IMR-90 (cell line): ENCODE data around the gene CCDC28B. TPM values are rescaled to one million over a fixed set of nuclear protein-coding genes. Genes with fewer than 3 reads are reported as not detected.
A peak's percentile ranks its signal among the peaks of the same experiment; 100 is the strongest.

Source experiments
- ATAC-seq: fragments of 200-7000 bp; cut with Tn5 transposase; 2 replicates; pipeline ENCODE4 v1.9.1; 2020; ENCODE audit warnings: low read depth, mild to moderate bottlenecking, moderate library complexity
- Bru-seq: library from RNA; stranded (reverse); fragments of 400-500 nt; gene quantifications from one replicate; lab custom pipeline; 2021; lab: Mats Ljungman, UMichigan
- BruChase-seq, 2 experiments: library from RNA; stranded (reverse); fragments of 400-500 nt; gene quantifications; one replicate each; lab custom pipeline; 2021; lab: Mats Ljungman, UMichigan
- BruUV-seq: library from RNA; stranded (reverse); fragments of 400-500 nt; replicated peaks from 2 replicates; lab custom pipeline; 2021; lab: Mats Ljungman, UMichigan
- CTCF ChIA-PET: fragments of 300-600 bp; formaldehyde crosslinking; extraction: SDS; loops from one replicate; lab custom pipeline; 2021; ENCODE audit warnings: antibody characterized with exemption; lab: Yijun Ruan, JAX
- POLR2A ChIA-PET: fragments of 300-600 bp; sonication (Branson Sonifier 250); formaldehyde crosslinking; loops from one replicate; lab custom pipeline; 2022; ENCODE audit warnings: antibody characterized with exemption; ENCODE audit not compliant: unreplicated experiment; lab: Charles Lee
- DNase-seq: peaks from one replicate; pipeline ENCODE4 v3.0.0; 2013
- H2AFZ ChIP-seq: replicated peaks from 2 replicates; pipeline ENCODE3; 2013; ENCODE audit warnings: low read length, mild to moderate bottlenecking; ENCODE audit not compliant: poor library complexity
- H2AK5ac ChIP-seq: 2 replicates; pipeline ENCODE4 v1.6.1; 2013; ENCODE audit warnings: low read depth, low read length, inconsistent platforms
- H2AK9ac ChIP-seq: replicated peaks from 2 replicates; pipeline ENCODE3; 2013; ENCODE audit warnings: mild to moderate bottlenecking, low read depth, low read length, moderate library complexity; ENCODE audit not compliant: poor library complexity
- H2BK120ac ChIP-seq: 2 replicates; pipeline ENCODE4 v1.6.1; 2013; ENCODE audit warnings: low read depth, low read length, inconsistent platforms
- H2BK15ac ChIP-seq: 3 replicates; pipeline ENCODE4 v1.6.1; 2013; ENCODE audit warnings: low read depth, low read length, inconsistent platforms
- H2BK20ac ChIP-seq: 2 replicates; pipeline ENCODE4 v1.6.1; 2013; ENCODE audit warnings: low read depth, mild to moderate bottlenecking, inconsistent platforms, low read length, moderate library complexity
- H2BK5ac ChIP-seq: 2 replicates; pipeline ENCODE4 v1.6.1; 2013; ENCODE audit warnings: mild to moderate bottlenecking, low read depth, low read length, inconsistent platforms; ENCODE audit not compliant: poor library complexity, severe bottlenecking
- H3K14ac ChIP-seq: replicated peaks from 2 replicates; pipeline ENCODE4 v1.6.1; 2013; ENCODE audit warnings: low read depth, low read length, inconsistent platforms
- H3K18ac ChIP-seq: 2 replicates; pipeline ENCODE4 v1.6.1; 2013; ENCODE audit warnings: low read depth, low read length, control low read depth
- H3K23ac ChIP-seq: 2 replicates; pipeline ENCODE4 v1.6.1; 2013; ENCODE audit warnings: low read depth, low read length, inconsistent platforms
- H3K27ac ChIP-seq: 2 replicates; pipeline ENCODE4 v1.5.1; 2013; ENCODE audit warnings: mild to moderate bottlenecking, control low read depth, low read length; ENCODE audit not compliant: insufficient read depth
- H3K27me3 ChIP-seq: 2 replicates; pipeline ENCODE4 v1.6.1; 2013; ENCODE audit warnings: low read length; ENCODE audit not compliant: control insufficient read depth, insufficient read depth
- H3K36me3 ChIP-seq: 2 replicates; pipeline ENCODE4 v1.6.1; 2013; ENCODE audit warnings: low read length, mixed read lengths; ENCODE audit not compliant: control insufficient read depth, insufficient read depth
- H3K4ac ChIP-seq: 2 replicates; pipeline ENCODE4 v1.6.1; 2013; ENCODE audit warnings: low read depth, low read length, inconsistent platforms
- H3K4me1 ChIP-seq: 2 replicates; pipeline ENCODE4 v1.6.1; 2013; ENCODE audit warnings: low read length, mixed read lengths; ENCODE audit not compliant: control insufficient read depth, insufficient read depth
- H3K4me2 ChIP-seq: 2 replicates; pipeline ENCODE4 v1.6.1; 2013; ENCODE audit warnings: low read depth, mild to moderate bottlenecking, control low read depth, low read length, moderate library complexity
- H3K4me3 ChIP-seq: 2 replicates; pipeline ENCODE4 v1.5.1; 2013; ENCODE audit warnings: low read depth, mild to moderate bottlenecking, control low read depth, low read length, moderate library complexity; ENCODE audit not compliant: insufficient read depth
- H3K56ac ChIP-seq: 2 replicates; pipeline ENCODE4 v1.6.1; 2013; ENCODE audit warnings: low read length, inconsistent platforms; ENCODE audit not compliant: insufficient read depth; ENCODE audit errors: extremely low read depth
- H3K79me1 ChIP-seq, 2 experiments: 2 replicates each; pipeline ENCODE4 v1.6.1; 2013; ENCODE audit warnings: low read length in 2 of 2, inconsistent platforms in 1 of 2, low read depth in 1 of 2
- H3K9ac ChIP-seq: 2 replicates; pipeline ENCODE4 v1.6.1; 2013; ENCODE audit warnings: low read depth, low read length, control low read depth
- H3K9me1 ChIP-seq: 2 replicates; pipeline ENCODE4 v1.6.1; 2013; ENCODE audit warnings: low read length, inconsistent platforms; ENCODE audit not compliant: insufficient read depth
- H3K9me3 ChIP-seq: 2 replicates; pipeline ENCODE4 v1.6.1; 2013; ENCODE audit warnings: low read length; ENCODE audit not compliant: control insufficient read depth, insufficient read depth
- H4K20me1 ChIP-seq: 2 replicates; pipeline ENCODE4 v1.6.1; 2013; ENCODE audit warnings: low read length, inconsistent platforms; ENCODE audit not compliant: insufficient read depth
- H4K5ac ChIP-seq: 2 replicates; pipeline ENCODE4 v1.6.1; 2013; ENCODE audit warnings: mild to moderate bottlenecking, low read depth, low read length, control low read depth
- H4K8ac ChIP-seq, 2 experiments: 2 replicates each; pipeline ENCODE4 v1.6.1; 2013; ENCODE audit warnings: low read depth in 2 of 2, low read length in 2 of 2, control low read depth in 1 of 2, inconsistent platforms in 1 of 2
- H4K91ac ChIP-seq: 2 replicates; pipeline ENCODE4 v1.6.1; 2013; ENCODE audit warnings: low read depth, low read length, inconsistent platforms; ENCODE audit not compliant: insufficient read depth
- BHLHE40 ChIP-seq: fragments of 150-350 bp; IDR thresholded peaks from 2 replicates; pipeline ENCODE4 v1.6.1; 2016; ENCODE audit warnings: mild to moderate bottlenecking, low read depth, low read length
- CEBPB ChIP-seq: IDR thresholded peaks from 2 replicates; pipeline ENCODE4 v1.6.1; 2012; ENCODE audit warnings: low read depth, low read length, improper control_type of control experiment
- CHD1 ChIP-seq: IDR thresholded peaks from 2 replicates; pipeline ENCODE4 v1.6.1; 2012; ENCODE audit warnings: low read depth, low read length, improper control_type of control experiment
- FOS ChIP-seq: fragments of 150-350 bp; IDR thresholded peaks from 2 replicates; pipeline ENCODE4 v1.6.1; 2016; ENCODE audit warnings: low read depth, low read length
- MAFK ChIP-seq: IDR thresholded peaks from 2 replicates; pipeline ENCODE4 v1.6.1; 2012; ENCODE audit warnings: low read depth, low read length, improper control_type of control experiment
- MAZ ChIP-seq: IDR thresholded peaks from 2 replicates; pipeline ENCODE4 v1.6.1; 2012; ENCODE audit warnings: low read depth, mild to moderate bottlenecking, low read length, improper control_type of control experiment, moderate library complexity, borderline replicate concordance
- RAD21 ChIP-seq: IDR thresholded peaks from 2 replicates; pipeline ENCODE4 v1.6.1; 2012; ENCODE audit warnings: low read length, improper control_type of control experiment
- RCOR1 ChIP-seq: IDR thresholded peaks from 2 replicates; pipeline ENCODE4 v1.6.1; 2012; ENCODE audit warnings: mild to moderate bottlenecking, low read length, improper control_type of control experiment; ENCODE audit not compliant: insufficient replicate concordance
- RFX5 ChIP-seq: IDR thresholded peaks from 2 replicates; pipeline ENCODE4 v1.8.0; 2012; ENCODE audit warnings: low read depth, mild to moderate bottlenecking, low read length, moderate library complexity
- WGBS, 2 experiments: methylation state at CpG; one replicate each; pipeline versions ENCODE4 v1.1.5 to v1.1.7; 2013; ENCODE audit warnings: missing lambda C conversion rate in 2 of 2; ENCODE audit not compliant: insufficient read length in 1 of 2; ENCODE audit errors: extremely low coverage in 2 of 2; 5-methylcytosine and 5-hydroxymethylcytosine counted together
- dilution Hi-C: fragments of 300-500 bp; cut with HindIII; formaldehyde crosslinking; loops from one replicate; pipeline ENCODE4 v1.14.3; 2018; ENCODE audit warnings: low sequenced_read_pairs; ENCODE audit not compliant: unreplicated experiment
- in situ Hi-C: fragments of 300-500 bp; cut with MboI; formaldehyde crosslinking; loops from 3 replicates; pipeline ENCODE4 v1.14.3; 2019; ENCODE audit warnings: low sequenced_read_pairs, inconsistent platforms, mixed read lengths
- intact Hi-C: fragments of 100-400 bp; cut with micrococcal nuclease; formaldehyde crosslinking; loops from 2 replicates; pipeline ENCODE4 v1.10.0; 2022
- long read RNA-seq: library from polyadenylated mRNA; unstranded; transcript quantifications from one replicate; pipeline ENCODE4 v2.0.0, GENCODE V29; 2021; ENCODE audit not compliant: unreplicated experiment
- polyA plus RNA-seq, 3 experiments: library from polyadenylated mRNA; depleted of rRNA; stranded (reverse); fragments of >200 nt; gene quantifications; 2 replicates each; pipeline ENCODE4 v1.2.3, GENCODE V29; 2012; ENCODE audit warnings: low replicate concordance in 1 of 3
- total RNA-seq: library from RNA; depleted of rRNA; stranded (reverse); fragments of >200 nt; gene quantifications from 2 replicates; pipeline ENCODE4 v1.2.3, GENCODE V29; 2012; rRNA removed
- TF ChIP-seq, protein P1 (sequence below): fragments of 150-350 bp; IDR thresholded peaks from 2 replicates; pipeline ENCODE4 v1.6.1; 2017; ENCODE audit warnings: mild to moderate bottlenecking, antibody characterized with exemption, low read length, low read depth
- TF ChIP-seq, protein P2 (sequence below): conservative IDR thresholded peaks from 2 replicates; pipeline ENCODE4 v1.5.1; 2012; ENCODE audit warnings: mild to moderate bottlenecking, low read depth, low read length, improper control_type of control experiment

Gene CCDC28B
- total RNA-seq (17.2 and 18.6 TPM in 2 replicates), polyA plus RNA-seq (2012; rRNA removed) (18.4 and 20.1 TPM in 2 replicates), Bru-seq, nascent RNA (percentile 39 among the genes with signal in this experiment), BruChase-seq, experiment 1, labeled RNA remaining after a 6-hour chase (percentile 46 among the genes with signal in this experiment), BruChase-seq, experiment 2, labeled RNA remaining after a 2-hour chase (percentile 40 among the genes with signal in this experiment)
- polyA plus RNA-seq (2012; cell fraction: cytosol; rRNA removed) = 26.0 and 27.7 TPM in 2 replicates
- 11.1 and 12.4 TPM in 2 replicates for polyA plus RNA-seq (2012; cell fraction: nucleus; rRNA removed; ENCODE audit: low replicate concordance)
- long read RNA-seq, transcript CCDC28B-201 (6 exons, 1,089 nt) = major isoform, 10 of 12 reads
- long read RNA-seq, partial matches to known transcripts = 0 of 12 reads
- long read RNA-seq, other reads (novel, unspliced or antisense) = 2 of 12 reads

DNA sequence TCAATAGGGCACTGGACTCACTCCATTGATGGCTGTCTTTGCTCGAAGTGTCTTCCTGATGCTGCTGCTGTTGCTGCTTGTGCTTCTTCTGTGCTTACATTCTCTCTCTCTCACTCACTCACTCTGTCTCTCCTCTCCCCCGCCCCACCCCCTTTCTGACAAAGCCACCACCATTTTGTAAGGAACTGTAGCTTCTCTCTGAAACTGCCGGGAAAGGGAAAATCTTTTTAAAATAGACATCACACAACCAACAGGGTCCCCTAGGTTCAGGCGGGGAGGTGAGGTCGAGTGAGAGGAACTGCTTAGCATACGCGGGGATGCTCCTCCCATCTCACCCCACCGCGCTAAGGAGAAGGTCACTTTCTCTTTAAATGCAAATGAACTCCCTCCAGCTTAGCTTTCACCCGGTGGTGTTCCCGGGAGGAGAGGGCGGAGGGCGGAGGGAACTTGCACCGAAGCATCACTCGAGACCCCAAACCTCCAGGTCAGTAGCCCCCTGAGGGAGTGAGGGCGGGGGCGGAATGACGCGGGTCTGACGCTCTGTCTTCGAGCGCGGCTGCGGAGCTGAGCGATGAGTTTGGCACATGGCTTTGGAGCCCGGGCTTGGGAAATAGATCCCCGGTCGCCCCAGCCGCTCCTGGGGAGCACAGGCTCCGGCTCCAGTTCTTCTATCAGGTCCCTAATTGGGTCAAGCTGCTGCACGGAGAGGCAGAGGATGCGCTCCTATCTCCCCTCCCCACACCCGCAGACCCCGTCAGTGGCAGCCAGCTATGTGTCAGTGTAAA, at the start of gene CCDC28B:
Gene CCDC28B, plus strand, starts transcription at position 370 of the 785 bp plus-strand sequence. CDS start 1,341 bp downstream, outside the sequence.
- ATAC-seq (peak; percentile 59), DNase-seq (peak; percentile 81)
- ChIA-PET POLR2A (interaction anchor here (0.6 kb wide), 3 partner anchors 103 to 798 kb away, joined by 3 to 11 read pairs (median 3); no protein-coding TSS in a partner anchor), CTCF (interaction anchor here (0.6 to 1.1 kb wide), 3 partner anchors 16 to 92 kb away, joined by 3 to 4 read pairs (median 3); no protein-coding TSS in a partner anchor)
- Histone ChIP-seq H3K18ac (peak within 1 kb of the TSS; percentile 48), H4K5ac (peak within 1 kb of the TSS; percentile 65), H4K20me1 (0 out of 2 replicates have a peak, but pooled peaks cover 3% of the 10 kb centered on the region), H3K9me1 (peaks cover 16% of the 10 kb centered on the region; the same call in 1 of the 2 replicates), H3K4me3 (peak within 1 kb of the TSS; percentile 63), H3K4me2 (peak within 1 kb of the TSS; percentile 60), H4K91ac (peak within 1 kb of the TSS; percentile 84), H3K27ac (peak within 1 kb of the TSS; percentile 78), H3K14ac (peak within 1 kb of the TSS; percentile 75), H4K8ac (peak within 1 kb of the TSS; percentile 60 to 88), H3K4ac (peak within 1 kb of the TSS; percentile 88), H3K79me1 (peaks cover 0 to 49% of the 10 kb centered on the region in 2 experiments; a peak in 2 of 4 replicates), H2AK9ac (peak within 1 kb of the TSS; percentile 92), H3K36me3 (peaks cover 30% of the 10 kb centered on the region), H2BK5ac (peak within 1 kb of the TSS; percentile 80), H3K56ac (peak within 1 kb of the TSS; percentile 91), H2AK5ac (peak within 1 kb of the TSS; percentile 78), H3K9ac (peak within 1 kb of the TSS; percentile 72), H3K23ac (peak within 1 kb of the TSS; percentile 71), H3K9me3 (no peaks in the 10 kb centered on the region), H3K27me3 (no peaks in the 10 kb centered on the region), H2BK120ac (peak within 1 kb of the TSS; percentile 81), H2BK15ac (peak within 1 kb of the TSS; percentile 92; the same call in 2 of the 3 replicates), H2AFZ (peak within 1 kb of the TSS; percentile 94), H2BK20ac (peak within 1 kb of the TSS; percentile 51), H3K4me1 (peaks cover 33% of the 10 kb centered on the region)
- in situ Hi-C loops = no loop called here
- dilution Hi-C loops = no loop called here
- no TSS peak for BruUV-seq
- intact Hi-C loops = no loop called here
- WGBS, 2 experiments = 3% methylated on average over 11 of the region's 34 CpGs; no CpG with 5 or more reads in 1 of the 2 experiments
- peak; percentile 5; the same call in 1 of the 2 replicates for TF ChIP-seq RAD21
- peak; percentile 76 for TF ChIP-seq MAZ
- TF ChIP-seq BHLHE40 = no peak
- 0 out of 2 replicates have a peak, but pooled peaks have one; percentile 51 for TF ChIP-seq CHD1
- TF ChIP-seq RCOR1 = no peak
- TF ChIP-seq, protein P1, sequence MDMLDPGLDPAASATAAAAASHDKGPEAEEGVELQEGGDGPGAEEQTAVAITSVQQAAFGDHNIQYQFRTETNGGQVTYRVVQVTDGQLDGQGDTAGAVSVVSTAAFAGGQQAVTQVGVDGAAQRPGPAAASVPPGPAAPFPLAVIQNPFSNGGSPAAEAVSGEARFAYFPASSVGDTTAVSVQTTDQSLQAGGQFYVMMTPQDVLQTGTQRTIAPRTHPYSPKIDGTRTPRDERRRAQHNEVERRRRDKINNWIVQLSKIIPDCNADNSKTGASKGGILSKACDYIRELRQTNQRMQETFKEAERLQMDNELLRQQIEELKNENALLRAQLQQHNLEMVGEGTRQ = no peak
- TF ChIP-seq CEBPB = peak; percentile 55
- no peak for TF ChIP-seq FOS
- TF ChIP-seq, protein P2, sequence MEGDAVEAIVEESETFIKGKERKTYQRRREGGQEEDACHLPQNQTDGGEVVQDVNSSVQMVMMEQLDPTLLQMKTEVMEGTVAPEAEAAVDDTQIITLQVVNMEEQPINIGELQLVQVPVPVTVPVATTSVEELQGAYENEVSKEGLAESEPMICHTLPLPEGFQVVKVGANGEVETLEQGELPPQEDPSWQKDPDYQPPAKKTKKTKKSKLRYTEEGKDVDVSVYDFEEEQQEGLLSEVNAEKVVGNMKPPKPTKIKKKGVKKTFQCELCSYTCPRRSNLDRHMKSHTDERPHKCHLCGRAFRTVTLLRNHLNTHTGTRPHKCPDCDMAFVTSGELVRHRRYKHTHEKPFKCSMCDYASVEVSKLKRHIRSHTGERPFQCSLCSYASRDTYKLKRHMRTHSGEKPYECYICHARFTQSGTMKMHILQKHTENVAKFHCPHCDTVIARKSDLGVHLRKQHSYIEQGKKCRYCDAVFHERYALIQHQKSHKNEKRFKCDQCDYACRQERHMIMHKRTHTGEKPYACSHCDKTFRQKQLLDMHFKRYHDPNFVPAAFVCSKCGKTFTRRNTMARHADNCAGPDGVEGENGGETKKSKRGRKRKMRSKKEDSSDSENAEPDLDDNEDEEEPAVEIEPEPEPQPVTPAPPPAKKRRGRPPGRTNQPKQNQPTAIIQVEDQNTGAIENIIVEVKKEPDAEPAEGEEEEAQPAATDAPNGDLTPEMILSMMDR = no peak
- no peak for TF ChIP-seq RFX5
- no peak for TF ChIP-seq MAFK
